Neural cell (in vitro differentiated cells): Measurements from ENCODE around the gene MRPL43. TPM values are rescaled to one million over a fixed set of nuclear protein-coding genes. Genes with fewer than 3 reads are reported as not detected.

Experiments used
- H2AFZ ChIP-seq: fragments of 200-600, 300-800 bp; sonication (generic), shearing (Covaris generic); 2 replicates; pipeline ENCODE4 v1.6.0; 2014; ENCODE audit warnings: low read depth, mild to moderate bottlenecking, antibody characterized with exemption, low read length, moderate library complexity
- H3F3A ChIP-seq: fragments of 200-600 bp; shearing (Covaris generic); 2 replicates; pipeline ENCODE4 v1.6.1; 2016; ENCODE audit warnings: mild to moderate bottlenecking, moderate library complexity, mixed read lengths, antibody characterized with exemption, low read length; ENCODE audit not compliant: insufficient read depth, poor library complexity, severe bottlenecking
- H3K27ac ChIP-seq: fragments of 200-600, 300-800 bp; sonication (generic), shearing (Covaris generic); 2 replicates; pipeline ENCODE4 v1.5.1; 2014; ENCODE audit warnings: mild to moderate bottlenecking, low read length, moderate library complexity
- H3K27me3 ChIP-seq: fragments of 300-800, 200-600 bp; sonication (generic), shearing (Covaris generic); 2 replicates; pipeline ENCODE4 v1.6.0; 2014; ENCODE audit warnings: mild to moderate bottlenecking, low read depth, low read length, moderate library complexity; ENCODE audit not compliant: insufficient read depth
- H3K36me3 ChIP-seq: fragments of 300-800, 200-600 bp; sonication (generic), shearing (Covaris generic); 2 replicates; pipeline ENCODE4 v1.5.1; 2014; ENCODE audit warnings: mild to moderate bottlenecking, antibody characterized with exemption, low read length, moderate library complexity; ENCODE audit not compliant: insufficient read depth
- H3K4me2 ChIP-seq: fragments of 300-800, 200-600 bp; sonication (generic), shearing (Covaris generic); 2 replicates; pipeline ENCODE4 v1.6.0; 2014; ENCODE audit warnings: mild to moderate bottlenecking, low read length
- H3K4me3 ChIP-seq: fragments of 300-800, 200-600 bp; sonication (generic), shearing (Covaris generic); 2 replicates; pipeline ENCODE4 v1.5.1; 2014; ENCODE audit warnings: mild to moderate bottlenecking, low read length, moderate library complexity
- H3K79me2 ChIP-seq: fragments of 200-600 bp; shearing (Covaris generic); replicated peaks from 2 replicates; pipeline ENCODE4 v1.6.0; 2014; ENCODE audit warnings: mild to moderate bottlenecking, low read length, moderate library complexity; ENCODE audit not compliant: insufficient read depth
- H3K9ac ChIP-seq: fragments of 300-800, 200-600 bp; sonication (generic), shearing (Covaris generic); 2 replicates; pipeline ENCODE4 v1.6.1; 2016; ENCODE audit warnings: mild to moderate bottlenecking, low read length, mixed read lengths
- H3K9me2 ChIP-seq: fragments of 200-600 bp; shearing (Covaris generic); 2 replicates; pipeline ENCODE4 v1.6.1; 2016; ENCODE audit warnings: mild to moderate bottlenecking, low read length, mixed read lengths; ENCODE audit not compliant: insufficient read depth
- H3K9me3 ChIP-seq: fragments of 200-600, 300-800 bp; sonication (generic), shearing (Covaris generic); 2 replicates; pipeline ENCODE4 v1.6.1; 2016; ENCODE audit warnings: mild to moderate bottlenecking, mixed run types, low read length, moderate library complexity, mixed read lengths
- H4K20me1 ChIP-seq: fragments of 200-600 bp; shearing (Covaris generic); 2 replicates; pipeline ENCODE4 v1.6.1; 2016; ENCODE audit warnings: mild to moderate bottlenecking, mixed run types; ENCODE audit not compliant: insufficient read depth
- EP300 ChIP-seq: fragments of 450-650 bp; conservative IDR thresholded peaks from 2 replicates; pipeline ENCODE4 v1.6.1; 2014; ENCODE audit warnings: antibody characterized with exemption, mild to moderate bottlenecking, moderate library complexity; ENCODE audit not compliant: poor library complexity, severe bottlenecking
- EZH2 ChIP-seq: fragments of 200-600, 300-800 bp; shearing (Covaris generic), sonication (generic); IDR thresholded peaks from 2 replicates; pipeline ENCODE4 v1.6.1; 2014; ENCODE audit warnings: antibody characterized with exemption, low read length, borderline replicate concordance, mild to moderate bottlenecking; ENCODE audit not compliant: insufficient read depth, poor library complexity, severe bottlenecking
- MXI1 ChIP-seq: fragments of 450-650 bp; conservative IDR thresholded peaks from 2 replicates; pipeline ENCODE4 v1.6.1; 2014; ENCODE audit warnings: antibody characterized with exemption, mild to moderate bottlenecking; ENCODE audit not compliant: poor library complexity, severe bottlenecking
- RAD21 ChIP-seq: fragments of 450-650 bp; conservative IDR thresholded peaks from 2 replicates; pipeline ENCODE4 v1.6.1; 2014; ENCODE audit warnings: antibody characterized with exemption, mild to moderate bottlenecking, moderate library complexity
- SMC3 ChIP-seq: fragments of 450-650 bp; conservative IDR thresholded peaks from 2 replicates; pipeline ENCODE4 v1.6.1; 2014; ENCODE audit warnings: antibody characterized with exemption, mild to moderate bottlenecking, moderate library complexity; ENCODE audit not compliant: poor library complexity
- TAF1 ChIP-seq: IDR thresholded peaks from 2 replicates; pipeline ENCODE4 v1.6.1; 2012; ENCODE audit warnings: low read depth
- polyA plus RNA-seq: library from polyadenylated mRNA; depleted of rRNA; stranded (reverse); fragments of >200 nt; gene quantifications from 2 replicates; pipeline ENCODE4 v1.2.3, GENCODE V29; 2014
- TF ChIP-seq, protein P1 (sequence below): IDR thresholded peaks from 2 replicates; pipeline ENCODE4 v1.6.1; 2012; ENCODE audit warnings: borderline replicate concordance
- TF ChIP-seq, protein P2 (sequence below): fragments of 450-650 bp; IDR thresholded peaks from 2 replicates; pipeline ENCODE4 v1.5.1; 2014; ENCODE audit warnings: antibody characterized with exemption, mild to moderate bottlenecking, moderate library complexity; ENCODE audit not compliant: poor library complexity, severe bottlenecking

MRPL43 gene
- polyA plus RNA-seq, 1 donor from 2014 or later: 121 TPM

DNA sequence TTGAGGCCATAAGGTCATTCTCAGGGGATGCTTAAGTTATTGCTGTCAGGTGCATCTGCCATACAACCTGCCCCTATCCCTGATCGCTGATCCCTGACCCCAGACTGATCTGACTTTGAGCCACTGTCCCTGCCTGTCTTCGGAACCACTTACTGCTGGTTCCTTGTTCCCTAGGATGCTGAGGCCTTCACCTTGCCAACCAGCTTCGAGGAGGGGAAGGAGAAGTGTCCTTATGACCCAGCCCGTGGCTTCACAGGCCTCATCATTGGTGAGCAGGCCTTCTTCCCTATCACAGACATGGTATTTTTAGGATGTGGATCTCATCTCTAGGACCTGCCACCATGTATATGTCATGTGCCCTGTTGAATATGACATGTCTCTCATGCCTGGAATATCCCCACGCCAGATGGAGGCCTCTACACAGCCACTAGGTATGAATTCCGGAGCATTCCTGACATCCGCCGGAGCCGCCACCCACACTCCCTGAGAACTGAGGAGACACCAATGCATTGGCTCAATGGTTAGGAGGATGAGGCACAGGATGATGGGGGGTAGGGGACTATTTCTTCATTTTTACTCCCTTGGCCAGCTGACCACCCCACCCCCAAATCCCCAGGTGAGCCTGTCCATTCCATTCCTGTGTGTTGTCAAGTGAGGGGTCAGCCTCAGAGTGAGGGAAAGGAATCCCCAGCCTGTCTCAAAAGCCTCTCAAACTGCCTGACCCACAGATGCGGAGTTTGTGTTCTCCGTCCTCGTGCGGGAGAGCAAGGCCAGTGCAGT is 9.0 kb downstream of the MRPL43 start:
- no peaks in the 10 kb centered on the region for H4K20me1 ChIP-seq
- TF ChIP-seq RAD21: no peak
- TF ChIP-seq, protein P1, sequence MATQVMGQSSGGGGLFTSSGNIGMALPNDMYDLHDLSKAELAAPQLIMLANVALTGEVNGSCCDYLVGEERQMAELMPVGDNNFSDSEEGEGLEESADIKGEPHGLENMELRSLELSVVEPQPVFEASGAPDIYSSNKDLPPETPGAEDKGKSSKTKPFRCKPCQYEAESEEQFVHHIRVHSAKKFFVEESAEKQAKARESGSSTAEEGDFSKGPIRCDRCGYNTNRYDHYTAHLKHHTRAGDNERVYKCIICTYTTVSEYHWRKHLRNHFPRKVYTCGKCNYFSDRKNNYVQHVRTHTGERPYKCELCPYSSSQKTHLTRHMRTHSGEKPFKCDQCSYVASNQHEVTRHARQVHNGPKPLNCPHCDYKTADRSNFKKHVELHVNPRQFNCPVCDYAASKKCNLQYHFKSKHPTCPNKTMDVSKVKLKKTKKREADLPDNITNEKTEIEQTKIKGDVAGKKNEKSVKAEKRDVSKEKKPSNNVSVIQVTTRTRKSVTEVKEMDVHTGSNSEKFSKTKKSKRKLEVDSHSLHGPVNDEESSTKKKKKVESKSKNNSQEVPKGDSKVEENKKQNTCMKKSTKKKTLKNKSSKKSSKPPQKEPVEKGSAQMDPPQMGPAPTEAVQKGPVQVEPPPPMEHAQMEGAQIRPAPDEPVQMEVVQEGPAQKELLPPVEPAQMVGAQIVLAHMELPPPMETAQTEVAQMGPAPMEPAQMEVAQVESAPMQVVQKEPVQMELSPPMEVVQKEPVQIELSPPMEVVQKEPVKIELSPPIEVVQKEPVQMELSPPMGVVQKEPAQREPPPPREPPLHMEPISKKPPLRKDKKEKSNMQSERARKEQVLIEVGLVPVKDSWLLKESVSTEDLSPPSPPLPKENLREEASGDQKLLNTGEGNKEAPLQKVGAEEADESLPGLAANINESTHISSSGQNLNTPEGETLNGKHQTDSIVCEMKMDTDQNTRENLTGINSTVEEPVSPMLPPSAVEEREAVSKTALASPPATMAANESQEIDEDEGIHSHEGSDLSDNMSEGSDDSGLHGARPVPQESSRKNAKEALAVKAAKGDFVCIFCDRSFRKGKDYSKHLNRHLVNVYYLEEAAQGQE: no peak
- no peak for TF ChIP-seq EP300
- TF ChIP-seq, protein P2, sequence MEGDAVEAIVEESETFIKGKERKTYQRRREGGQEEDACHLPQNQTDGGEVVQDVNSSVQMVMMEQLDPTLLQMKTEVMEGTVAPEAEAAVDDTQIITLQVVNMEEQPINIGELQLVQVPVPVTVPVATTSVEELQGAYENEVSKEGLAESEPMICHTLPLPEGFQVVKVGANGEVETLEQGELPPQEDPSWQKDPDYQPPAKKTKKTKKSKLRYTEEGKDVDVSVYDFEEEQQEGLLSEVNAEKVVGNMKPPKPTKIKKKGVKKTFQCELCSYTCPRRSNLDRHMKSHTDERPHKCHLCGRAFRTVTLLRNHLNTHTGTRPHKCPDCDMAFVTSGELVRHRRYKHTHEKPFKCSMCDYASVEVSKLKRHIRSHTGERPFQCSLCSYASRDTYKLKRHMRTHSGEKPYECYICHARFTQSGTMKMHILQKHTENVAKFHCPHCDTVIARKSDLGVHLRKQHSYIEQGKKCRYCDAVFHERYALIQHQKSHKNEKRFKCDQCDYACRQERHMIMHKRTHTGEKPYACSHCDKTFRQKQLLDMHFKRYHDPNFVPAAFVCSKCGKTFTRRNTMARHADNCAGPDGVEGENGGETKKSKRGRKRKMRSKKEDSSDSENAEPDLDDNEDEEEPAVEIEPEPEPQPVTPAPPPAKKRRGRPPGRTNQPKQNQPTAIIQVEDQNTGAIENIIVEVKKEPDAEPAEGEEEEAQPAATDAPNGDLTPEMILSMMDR: no peak
- no peak for TF ChIP-seq TAF1
- TF ChIP-seq SMC3: no peak
- no peak for TF ChIP-seq MXI1
- TF ChIP-seq EZH2: no peak
- no peak overlapping the region for H3K4me3 ChIP-seq
- H3K27me3 ChIP-seq: no peaks in the 10 kb centered on the region
- no peak overlapping the region for H2AFZ ChIP-seq
- no peaks in the 10 kb centered on the region for H3F3A ChIP-seq
- no peak overlapping the region for H3K9ac ChIP-seq
- no peaks in the 10 kb centered on the region for H3K9me2 ChIP-seq
- H3K27ac ChIP-seq: no peak overlapping the region
- no peak overlapping the region for H3K4me2 ChIP-seq
- H3K9me3 ChIP-seq: no peaks in the 10 kb centered on the region
- no peaks in the 10 kb centered on the region for H3K36me3 ChIP-seq
- H3K79me2 ChIP-seq: no peaks in the 10 kb centered on the region

DNA sequence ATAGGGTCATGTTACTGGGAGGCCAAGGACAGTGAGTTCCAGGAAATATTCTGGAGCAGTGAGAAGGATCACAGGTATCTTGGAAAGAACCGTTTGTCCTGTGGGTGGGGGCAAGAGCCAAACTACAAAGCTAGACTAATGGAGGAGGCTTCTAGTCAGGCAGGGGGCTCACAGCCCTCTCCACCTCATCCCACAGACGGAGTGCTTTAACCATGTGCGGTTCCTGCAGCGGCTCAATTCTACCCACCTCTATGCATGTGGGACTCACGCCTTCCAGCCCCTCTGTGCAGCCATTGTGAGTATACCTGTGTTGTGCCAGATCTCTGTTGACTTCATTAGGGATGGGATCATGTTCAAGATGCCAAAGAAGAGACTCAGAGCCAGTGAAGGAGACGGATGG is 9.9 kb downstream of the MRPL43 start:
- TF ChIP-seq RAD21 (no peak), EP300 (no peak)
- TF ChIP-seq, protein P2: no peak
- H3K9me2 ChIP-seq: no peaks in the 10 kb centered on the region
- H3K27ac ChIP-seq: no peak overlapping the region
- no peaks in the 10 kb centered on the region for H3K79me2 ChIP-seq
- no peak overlapping the region for H3K4me2 ChIP-seq
- no peaks in the 10 kb centered on the region for H3F3A ChIP-seq
- no peaks in the 10 kb centered on the region for H3K36me3 ChIP-seq
- no peaks in the 10 kb centered on the region for H4K20me1 ChIP-seq
- no peak overlapping the region for H3K9ac ChIP-seq
- H3K27me3 ChIP-seq: no peaks in the 10 kb centered on the region
- no peak overlapping the region for H3K4me3 ChIP-seq
- H3K9me3 ChIP-seq: no peaks in the 10 kb centered on the region
- no peak overlapping the region for H2AFZ ChIP-seq
